H9 (cell line): ENCODE data around the gene FLVCR1. TPM values are rescaled to one million over a fixed set of nuclear protein-coding genes. Genes with fewer than 3 reads are reported as not detected.

Source experiments
- DNase-seq: peaks from one replicate; pipeline ENCODE4 v3.0.0-alpha.2; 2017
- H2AFZ ChIP-seq: one replicate; pipeline ENCODE4 v1.6.1; 2013; ENCODE audit warnings: mild to moderate bottlenecking, low read length, control low read depth, moderate library complexity
- H2AK5ac ChIP-seq: 2 replicates; pipeline ENCODE4 v1.6.1; 2013; ENCODE audit warnings: low read length, control low read depth, mixed read lengths; ENCODE audit not compliant: insufficient read length
- H2BK120ac ChIP-seq: one replicate; pipeline ENCODE4 v1.6.1; 2013; ENCODE audit warnings: low read depth, mild to moderate bottlenecking, low read length, control low read depth, inconsistent platforms; ENCODE audit not compliant: poor library complexity, severe bottlenecking
- H2BK12ac ChIP-seq: 2 replicates; pipeline ENCODE4 v1.6.1; 2013; ENCODE audit warnings: low read length, control low read depth, mixed read lengths, low read depth; ENCODE audit not compliant: insufficient read length
- H2BK15ac ChIP-seq: 2 replicates; pipeline ENCODE4 v1.6.1; 2013; ENCODE audit warnings: low read depth, low read length, control low read depth
- H2BK20ac ChIP-seq: one replicate; pipeline ENCODE4 v1.6.1; 2013; ENCODE audit warnings: low read depth, mild to moderate bottlenecking, low read length, control low read depth, inconsistent platforms; ENCODE audit not compliant: poor library complexity, severe bottlenecking
- H2BK5ac ChIP-seq: 2 replicates; pipeline ENCODE4 v1.6.1; 2013; ENCODE audit warnings: low read length, control low read depth, mixed read lengths; ENCODE audit not compliant: insufficient read length
- H3K14ac ChIP-seq: 2 replicates; pipeline ENCODE4 v1.6.1; 2013; ENCODE audit warnings: low read length, control low read depth; ENCODE audit not compliant: insufficient read depth
- H3K18ac ChIP-seq: 2 replicates; pipeline ENCODE4 v1.6.1; 2013; ENCODE audit warnings: low read depth, mild to moderate bottlenecking, mixed read lengths, low read length, control low read depth; ENCODE audit not compliant: insufficient read length
- H3K23ac ChIP-seq: 2 replicates; pipeline ENCODE4 v1.6.1; 2013; ENCODE audit warnings: low read length, control low read depth, mixed read lengths, low read depth; ENCODE audit not compliant: insufficient read length
- H3K23me2 ChIP-seq: 2 replicates; pipeline ENCODE4 v1.6.1; 2013; ENCODE audit warnings: low read depth, mild to moderate bottlenecking, mixed read lengths, low read length, control low read depth; ENCODE audit not compliant: insufficient read length, poor library complexity, severe bottlenecking
- H3K27ac ChIP-seq: 2 replicates; pipeline ENCODE4 v1.5.1; 2013; ENCODE audit warnings: low read length, control low read depth, mixed read lengths, low read depth; ENCODE audit not compliant: insufficient read length
- H3K27me3 ChIP-seq: 2 replicates; pipeline ENCODE4 v1.6.1; 2013; ENCODE audit warnings: low read length, control low read depth, inconsistent platforms; ENCODE audit not compliant: insufficient read depth
- H3K4ac ChIP-seq: 2 replicates; pipeline ENCODE4 v1.6.1; 2013; ENCODE audit warnings: low read depth, mild to moderate bottlenecking, control low read depth, inconsistent platforms, low read length, moderate library complexity
- H3K4me1 ChIP-seq: 2 replicates; pipeline ENCODE4 v1.6.1; 2013; ENCODE audit warnings: low read length, control low read depth, inconsistent platforms; ENCODE audit not compliant: insufficient read depth
- H3K4me2 ChIP-seq: 2 replicates; pipeline ENCODE4 v1.6.1; 2013; ENCODE audit warnings: low read length, control low read depth, mixed read lengths; ENCODE audit not compliant: insufficient read length, insufficient read depth
- H3K56ac ChIP-seq: 2 replicates; pipeline ENCODE4 v1.6.1; 2013; ENCODE audit warnings: low read depth, mild to moderate bottlenecking, mixed read lengths, low read length, control low read depth; ENCODE audit not compliant: insufficient read length
- H3K79me1 ChIP-seq: 2 replicates; pipeline ENCODE4 v1.6.1; 2013; ENCODE audit warnings: low read depth, mild to moderate bottlenecking, moderate library complexity, low read length, control low read depth, inconsistent platforms; ENCODE audit not compliant: insufficient read depth, poor library complexity, severe bottlenecking
- H3K79me2 ChIP-seq: 2 replicates; pipeline ENCODE4 v1.6.1; 2013; ENCODE audit warnings: low read length, control low read depth, inconsistent platforms; ENCODE audit not compliant: insufficient read depth
- H3K9ac ChIP-seq: 2 replicates; pipeline ENCODE4 v1.6.1; 2013; ENCODE audit warnings: low read length, control low read depth, mixed read lengths; ENCODE audit not compliant: insufficient read length; ENCODE audit errors: extremely low read depth
- H3K9me3 ChIP-seq: one replicate; pipeline ENCODE4 v1.6.1; 2013; ENCODE audit warnings: low read depth, low read length, inconsistent platforms; ENCODE audit not compliant: control insufficient read depth
- H3T11ph ChIP-seq: one replicate; pipeline ENCODE4 v1.6.1; 2013; ENCODE audit warnings: mild to moderate bottlenecking, low read length, control low read depth, inconsistent platforms
- H4K20me1 ChIP-seq: one replicate; pipeline ENCODE4 v1.6.1; 2013; ENCODE audit not compliant: control insufficient read depth, insufficient read length, insufficient read depth
- H4K5ac ChIP-seq: 2 replicates; pipeline ENCODE4 v1.6.1; 2013; ENCODE audit warnings: low read depth, mild to moderate bottlenecking, mixed read lengths, low read length, control low read depth; ENCODE audit not compliant: insufficient read length
- H4K8ac ChIP-seq: replicated peaks from 2 replicates; pipeline ENCODE4 v1.6.1; 2013; ENCODE audit warnings: low read length, control low read depth, mixed read lengths, low read depth; ENCODE audit not compliant: insufficient read length
- H4K91ac ChIP-seq: 2 replicates; pipeline ENCODE4 v1.6.1; 2013; ENCODE audit warnings: low read depth, mild to moderate bottlenecking, moderate library complexity, mixed read lengths, low read length, control low read depth; ENCODE audit not compliant: insufficient read length
- H3K27ac Mint-ChIP-seq, 3 experiments: 2 replicates in 2 of 3; 3 replicates in 1 of 3; pipeline ENCODE4 v1.8.0; 2020 to 2021; ENCODE audit warnings: mixed read lengths in 3 of 3, mild to moderate bottlenecking in 1 of 3, moderate library complexity in 1 of 3
- H3K27me3 Mint-ChIP-seq: 2 replicates; pipeline ENCODE4 v1.8.0; 2021; ENCODE audit warnings: low read depth, mild to moderate bottlenecking, moderate library complexity, mixed read lengths
- H3K36me3 Mint-ChIP-seq, 3 experiments: 2 replicates in 2 of 3; 3 replicates in 1 of 3; pipeline ENCODE4 v1.8.0; 2020 to 2021; ENCODE audit warnings: low read depth in 3 of 3, mixed read lengths in 3 of 3; ENCODE audit not compliant: insufficient read depth in 1 of 3
- H3K4me1 Mint-ChIP-seq, 2 experiments: 2 replicates each; pipeline ENCODE4 v1.8.0; 2020; ENCODE audit warnings: mixed read lengths in 2 of 2
- H3K4me3 Mint-ChIP-seq, 2 experiments: 2 replicates in 1 of 2; 3 replicates in 1 of 2; pipeline ENCODE4 v1.8.0; 2020 to 2021; ENCODE audit warnings: mild to moderate bottlenecking in 2 of 2, mixed read lengths in 2 of 2, moderate library complexity in 1 of 2
- H3K9me3 Mint-ChIP-seq, 2 experiments: 2 replicates in 1 of 2; 3 replicates in 1 of 2; pipeline ENCODE4 v1.8.0; 2020; ENCODE audit warnings: mild to moderate bottlenecking in 2 of 2, mixed read lengths in 2 of 2, moderate library complexity in 1 of 2
- WGBS: extraction: QIAGEN DNeasy Blood & Tissue Kit; methylation state at CpG from one replicate; pipeline ENCODE4 v1.1.7; 2013; ENCODE audit warnings: missing lambda C conversion rate, low lambda C conversion rate, mixed read lengths; ENCODE audit not compliant: insufficient read length; ENCODE audit errors: extremely low coverage; 5-methylcytosine and 5-hydroxymethylcytosine counted together
- total RNA-seq: library from RNA; stranded (reverse); gene quantifications from 2 replicates; pipeline ENCODE4 v1.2.1, GENCODE V29; 2021
- TF ChIP-seq, protein P1 (sequence below): fragments of 200-600 bp; sonication (generic); conservative IDR thresholded peaks from 3 replicates; pipeline ENCODE4 v1.8.0; 2021; ENCODE audit warnings: antibody characterized with exemption, mild to moderate bottlenecking

The FLVCR1 gene
- total RNA-seq, 1 experiment from 2014 or later: 55.2 TPM

DNA sequence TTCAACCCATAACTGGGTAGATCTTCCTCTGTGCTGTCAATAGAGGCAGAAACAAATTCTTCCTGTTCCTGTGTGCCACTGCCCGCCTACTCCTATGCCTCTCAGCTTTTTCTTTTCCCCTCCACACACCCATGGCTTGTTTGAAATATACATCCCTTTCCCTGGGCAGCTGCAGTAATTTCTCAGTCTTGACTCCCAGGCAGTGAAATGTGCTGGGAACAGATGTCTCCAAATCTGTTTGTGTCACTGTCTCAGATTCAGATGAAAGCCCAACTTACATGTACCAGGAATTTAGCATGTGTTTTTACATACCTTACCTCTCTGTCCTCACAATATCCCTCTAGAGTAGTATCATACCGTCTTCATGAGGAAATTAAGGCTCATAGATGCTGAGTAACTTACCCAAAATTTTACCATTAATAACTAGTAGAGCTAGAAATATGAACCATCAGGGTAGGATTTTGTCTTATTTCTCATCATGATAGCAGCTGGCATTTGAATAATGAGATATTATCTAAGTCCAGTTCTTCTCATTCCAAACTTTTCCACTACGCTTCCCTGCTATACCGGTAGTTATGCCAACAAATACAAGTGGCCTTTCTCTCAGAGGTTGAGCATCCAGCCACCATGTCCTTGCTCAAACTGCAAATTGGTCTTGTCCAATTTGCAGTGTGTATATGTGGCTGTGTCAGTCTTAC, 87.5 kb downstream of the FLVCR1 start:
- H4K91ac ChIP-seq: no peak overlapping the region
- H2BK5ac ChIP-seq: no peak overlapping the region
- H3T11ph ChIP-seq: no peak overlapping the region
- H3K79me2 ChIP-seq: peaks cover under 1% of the 10 kb centered on the region; the same call in 1 of the 2 replicates
- no peak overlapping the region; a peak in 1 of 7 replicates for H3K27ac Mint-ChIP-seq
- peaks cover 21% of the 10 kb centered on the region for H3K27me3 Mint-ChIP-seq
- H3K9me3 Mint-ChIP-seq: peaks cover 8 to 9% of the 10 kb centered on the region in 2 experiments; a peak in 4 of 5 replicates
- no peak overlapping the region for H2BK120ac ChIP-seq
- no peaks in the 10 kb centered on the region for H3K79me1 ChIP-seq
- H3K23ac ChIP-seq: no peak overlapping the region
- peaks cover 20% of the 10 kb centered on the region in 2 experiments for H3K4me1 Mint-ChIP-seq
- H3K23me2 ChIP-seq: peaks cover 4% of the 10 kb centered on the region
- no peak overlapping the region for H4K5ac ChIP-seq
- no CpG with 5 or more reads among the region's 4 CpGs for WGBS
- no peak overlapping the region for H2BK15ac ChIP-seq
- H3K4me3 Mint-ChIP-seq: no peak overlapping the region
- no peak overlapping the region for H4K8ac ChIP-seq
- H3K4ac ChIP-seq: no peak overlapping the region
- DNase-seq: no peak
- no peak overlapping the region for H3K9ac ChIP-seq
- no peak overlapping the region for H2BK20ac ChIP-seq
- H2AFZ ChIP-seq: no peak overlapping the region
- no peak overlapping the region for H3K18ac ChIP-seq
- H3K14ac ChIP-seq: no peak overlapping the region
- H2BK12ac ChIP-seq: no peak overlapping the region
- no peak overlapping the region for H3K4me2 ChIP-seq
- H2AK5ac ChIP-seq: no peak overlapping the region
- no peaks in the 10 kb centered on the region for H3K27me3 ChIP-seq
- H3K4me1 ChIP-seq: peaks cover 4% of the 10 kb centered on the region; the same call in 1 of the 2 replicates
- H3K56ac ChIP-seq: no peak overlapping the region
- no peaks in the 10 kb centered on the region for H3K9me3 ChIP-seq
- TF ChIP-seq, protein P1, sequence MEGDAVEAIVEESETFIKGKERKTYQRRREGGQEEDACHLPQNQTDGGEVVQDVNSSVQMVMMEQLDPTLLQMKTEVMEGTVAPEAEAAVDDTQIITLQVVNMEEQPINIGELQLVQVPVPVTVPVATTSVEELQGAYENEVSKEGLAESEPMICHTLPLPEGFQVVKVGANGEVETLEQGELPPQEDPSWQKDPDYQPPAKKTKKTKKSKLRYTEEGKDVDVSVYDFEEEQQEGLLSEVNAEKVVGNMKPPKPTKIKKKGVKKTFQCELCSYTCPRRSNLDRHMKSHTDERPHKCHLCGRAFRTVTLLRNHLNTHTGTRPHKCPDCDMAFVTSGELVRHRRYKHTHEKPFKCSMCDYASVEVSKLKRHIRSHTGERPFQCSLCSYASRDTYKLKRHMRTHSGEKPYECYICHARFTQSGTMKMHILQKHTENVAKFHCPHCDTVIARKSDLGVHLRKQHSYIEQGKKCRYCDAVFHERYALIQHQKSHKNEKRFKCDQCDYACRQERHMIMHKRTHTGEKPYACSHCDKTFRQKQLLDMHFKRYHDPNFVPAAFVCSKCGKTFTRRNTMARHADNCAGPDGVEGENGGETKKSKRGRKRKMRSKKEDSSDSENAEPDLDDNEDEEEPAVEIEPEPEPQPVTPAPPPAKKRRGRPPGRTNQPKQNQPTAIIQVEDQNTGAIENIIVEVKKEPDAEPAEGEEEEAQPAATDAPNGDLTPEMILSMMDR: no peak
- no peaks in the 10 kb centered on the region for H4K20me1 ChIP-seq
- H3K27ac ChIP-seq: no peak overlapping the region
- peaks cover 0 to 6% (median 0%) of the 10 kb centered on the region in 3 experiments; a peak in 3 of 7 replicates for H3K36me3 Mint-ChIP-seq
